ENCODE results near the gene CRY2. TPM values are rescaled to one million over a fixed set of nuclear protein-coding genes. Genes with fewer than 3 reads are reported as not detected.

Gene CRY2
- total and polyA plus RNA-seq, 12 donors: 16.8 to 131 (median 86.6) TPM

DNA sequence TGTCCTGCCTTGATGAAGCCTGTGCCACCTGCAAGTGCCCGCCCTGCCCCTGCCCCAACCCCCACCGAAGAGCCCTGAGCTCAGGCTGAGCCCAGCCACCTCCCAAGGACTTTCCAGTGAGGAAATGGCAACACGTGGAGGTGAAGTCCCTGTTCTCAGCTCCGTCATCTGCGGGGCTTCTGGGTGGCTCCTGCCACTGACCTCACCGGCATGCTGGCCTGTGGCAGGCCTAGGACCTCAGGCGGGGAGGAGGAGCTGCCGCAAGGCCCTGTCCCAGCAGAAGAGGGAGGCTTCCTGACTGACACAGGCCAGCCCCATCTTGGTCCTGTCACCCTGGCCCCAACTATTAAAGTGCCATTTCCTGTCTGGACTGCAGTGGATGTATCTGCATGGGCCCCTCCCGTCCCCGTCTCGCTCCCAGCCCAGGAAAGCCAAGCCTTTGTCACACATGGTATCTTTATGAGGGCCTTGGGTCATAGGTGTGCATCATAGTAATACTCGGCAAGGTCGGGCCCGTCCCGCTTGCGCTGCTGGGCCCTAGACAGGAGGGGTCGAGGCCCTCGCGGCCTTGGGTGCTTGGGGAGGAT is 58.9 kb downstream of the CRY2 start:
- H3K27me3 ChIP-seq: peaks cover 0 to 6% (median 0%) of the 10 kb centered on the region in 7 donors
- no peaks in the 10 kb centered on the region for H3K9me3 ChIP-seq
- no peak for DNase-seq
- no peak overlapping the region for H3K4me3 ChIP-seq
- no peak for TF ChIP-seq CTCF (IDR thresholded peaks at IDR 0.05)
- no peak overlapping the region for H3K27ac ChIP-seq
- 64 to 76% methylated on average over 19 of the region's 19 CpGs for WGBS, 2 donors
- no peak for ATAC-seq
- intact Hi-C loops (cut with DNase I): no loop called here
- H3K36me3 ChIP-seq: peaks cover 0 to 53% (median 7%) of the 10 kb centered on the region in 9 donors
- peaks cover 0 to 10% (median 2%) of the 10 kb centered on the region in 9 donors for H3K4me1 ChIP-seq

DNA sequence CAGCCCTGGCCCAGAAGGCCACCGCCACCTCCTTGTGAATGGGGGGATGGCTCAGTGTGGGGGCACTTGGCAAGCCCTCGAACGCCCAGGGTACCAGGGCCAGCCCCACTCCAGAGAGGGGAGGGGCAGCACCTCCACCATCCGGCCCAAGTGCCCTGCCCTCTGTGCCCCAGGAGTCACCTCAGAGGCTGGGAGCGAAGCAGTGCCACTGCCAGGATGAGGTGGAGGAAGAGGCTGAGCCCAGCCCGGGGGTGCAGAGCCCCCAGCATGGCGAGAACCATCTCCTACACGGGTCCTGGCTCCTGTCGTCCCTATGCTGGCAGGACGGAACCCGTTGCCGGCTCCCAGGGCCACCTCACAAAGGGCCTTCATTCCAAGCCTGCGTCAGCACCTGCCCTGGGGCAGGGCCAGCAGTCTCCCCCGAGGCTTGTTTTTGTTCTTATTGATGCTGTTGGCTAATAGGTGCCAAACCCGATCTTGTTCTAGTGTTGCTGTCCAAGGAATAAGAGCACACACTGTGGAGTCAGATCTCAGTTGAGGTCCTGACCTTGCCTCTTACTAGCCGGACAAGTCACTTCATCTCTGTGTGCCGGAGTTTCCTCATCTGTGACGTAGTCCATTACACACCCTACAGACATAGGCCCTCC is 59.8 kb downstream of the CRY2 start, which contains the start of gene FREY1:
Gene FREY1 (minus strand): TSS at position 307 of the 647 bp plus-strand sequence. CDS start 26 bp downstream, at position 281.
- H3K27ac ChIP-seq: no peak within 1 kb of the TSS
- no peaks in the 10 kb centered on the region for H3K9me3 ChIP-seq
- DNase-seq: no peak
- peaks cover 0 to 4% (median 0%) of the 10 kb centered on the region in 9 donors for H3K4me1 ChIP-seq
- H3K4me3 ChIP-seq: no peak within 1 kb of the TSS
- TF ChIP-seq CTCF (IDR thresholded peaks at IDR 0.05): no peak
- intact Hi-C loops (cut with DNase I): no loop called here
- 68 to 77% methylated on average over 18 of the region's 18 CpGs for WGBS, 2 donors
- ATAC-seq: no peak
- no peaks in the 10 kb centered on the region for H3K27me3 ChIP-seq
- peaks cover 0 to 62% (median 16%) of the 10 kb centered on the region in 9 donors for H3K36me3 ChIP-seq

GRCh38 chr11:45907911-45908370 is 60.7 kb downstream of the CRY2 start:
- no peak for DNase-seq
- peak in 2 of 8 donors; percentile 4 for ATAC-seq
- H3K4me1 ChIP-seq: peaks cover 0 to 4% (median 0%) of the 10 kb centered on the region in 9 donors
- intact Hi-C loops (cut with DNase I): no loop called here
- H3K9me3 ChIP-seq: no peaks in the 10 kb centered on the region
- H3K36me3 ChIP-seq: peaks cover 0 to 64% (median 25%) of the 10 kb centered on the region in 9 donors
- WGBS, 2 donors: 65 to 70% methylated on average over 8 of the region's 8 CpGs
- no peaks in the 10 kb centered on the region for H3K27me3 ChIP-seq
- H3K27ac ChIP-seq: no peak overlapping the region
- TF ChIP-seq CTCF (IDR thresholded peaks at IDR 0.05): no peak
- H3K4me3 ChIP-seq: no peak overlapping the region

DNA sequence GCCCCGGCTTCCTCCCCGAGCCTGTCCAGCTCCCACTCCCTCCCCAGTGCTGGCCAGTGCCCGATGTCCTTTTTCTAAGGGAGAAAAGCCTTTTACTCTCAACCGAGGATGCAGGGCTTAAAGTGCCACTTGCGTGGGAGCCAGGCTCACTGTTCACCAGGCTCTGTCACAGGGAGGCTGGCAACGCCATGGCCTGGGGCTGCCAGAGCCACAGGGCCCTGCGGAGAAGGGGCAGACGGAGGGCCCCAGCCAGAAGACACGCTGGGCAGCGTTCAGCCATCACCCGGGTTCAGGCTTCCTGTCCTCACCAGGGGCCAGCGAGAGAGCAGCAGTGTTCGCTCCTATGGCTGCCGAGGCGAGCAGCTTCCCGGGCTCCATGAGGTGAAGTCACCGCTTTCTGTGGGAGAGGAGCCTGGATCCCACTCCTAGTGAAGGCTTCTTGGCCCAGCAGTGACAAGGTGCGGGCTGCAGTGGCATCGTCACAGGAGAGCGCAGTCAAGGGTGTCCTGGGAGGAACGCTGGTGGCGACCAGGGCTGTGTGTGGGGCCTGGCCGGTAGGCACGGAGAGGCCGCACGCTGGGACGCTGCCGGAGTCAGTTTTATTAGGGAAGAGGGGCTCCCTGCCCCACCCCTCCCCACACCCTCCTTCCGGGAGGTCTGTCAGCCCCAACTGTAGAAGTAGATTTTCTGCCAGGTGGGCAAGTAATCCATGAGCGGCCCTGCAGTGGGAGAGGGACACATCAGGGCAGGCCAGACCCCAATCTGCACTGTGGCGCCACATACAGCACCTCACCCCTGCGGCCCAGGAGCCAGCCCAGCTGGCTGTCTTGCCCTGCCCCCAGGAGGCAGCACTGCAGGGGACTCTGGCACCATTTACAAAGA is 62.6 kb downstream of the CRY2 start:
- intact Hi-C loops (cut with DNase I): no loop called here
- no peak for TF ChIP-seq CTCF (IDR thresholded peaks at IDR 0.05)
- DNase-seq: no peak
- peaks cover 0 to 4% (median 0%) of the 10 kb centered on the region in 9 donors for H3K4me1 ChIP-seq
- H3K4me3 ChIP-seq: no peak overlapping the region
- 88 to 93% methylated on average over 32 of the region's 32 CpGs for WGBS, 2 donors
- H3K9me3 ChIP-seq: no peaks in the 10 kb centered on the region
- no peak overlapping the region for H3K27ac ChIP-seq
- H3K36me3 ChIP-seq: peaks cover 0 to 64% (median 44%) of the 10 kb centered on the region in 9 donors
- H3K27me3 ChIP-seq: no peaks in the 10 kb centered on the region
- ATAC-seq: no peak

Measured in heart right ventricle (tissue), 16 donors.